ENCODE data around the gene BCL10.

- no peak for TF ChIP-seq POLR2A (IDR thresholded peaks at IDR 0.05)
- no peak for TF ChIP-seq CTCF (IDR thresholded peaks at IDR 0.05)
Observed at GRCh38 chr1:85224734-85225623, 51.5 kb downstream of the BCL10 start.

Data from lower leg skin (tissue), 3 donors.